Right atrium auricular region (tissue), 2 donors: ENCODE measurements around the gene RYR1. TPM values are rescaled to one million over a fixed set of nuclear protein-coding genes. Genes with fewer than 3 reads are reported as not detected.

Experiments used
- DNase-seq: peaks from one replicate; pipeline ENCODE4 v3.0.0-alpha.2; 2019; ENCODE audit warnings: low spot score
- H3K27ac ChIP-seq, 2 donors: fragments of 200-600 bp; sonication (generic); 1 replicate in 1 of 2; 2 replicates in 1 of 2; pipeline ENCODE4 v1.5.1; 2016 to 2019
- H3K27me3 ChIP-seq, 2 donors: fragments of 200-600 bp; sonication (generic); one replicate each; pipeline versions ENCODE4 v1.5.1 to v1.6.0; 2017 to 2019
- H3K36me3 ChIP-seq: fragments of 200-600 bp; sonication (generic); one replicate; pipeline ENCODE4 v1.5.1; 2016
- H3K4me1 ChIP-seq, 2 donors: fragments of 200-600 bp; sonication (generic); one replicate each; pipeline versions ENCODE4 v1.5.1 to v1.6.0; 2017 to 2019
- H3K4me3 ChIP-seq, 2 donors: fragments of 200-600 bp; sonication (generic); 1 replicate in 1 of 2; 2 replicates in 1 of 2; pipeline ENCODE4 v1.5.1; 2017 to 2019; ENCODE audit warnings: mild to moderate bottlenecking in 1 of 2, moderate library complexity in 1 of 2
- H3K9me3 ChIP-seq, 2 donors: fragments of 200-600 bp; sonication (generic); one replicate each; pipeline ENCODE4 v1.5.1; 2019
- total RNA-seq, 2 donors: library from RNA; depleted of rRNA; stranded (reverse); fragments of >200 nt; gene quantifications; one replicate each; pipeline ENCODE4 v1.1.0, GENCODE V29; 2016
- TF ChIP-seq, protein P1 (sequence below), 2 donors: fragments of 200-600 bp; sonication (generic); IDR thresholded peaks; one replicate each; pipeline ENCODE4 v1.5.1; 2019; ENCODE audit warnings: antibody characterized with exemption in 2 of 2

Gene RYR1
- total RNA-seq, 2 donors from 2014 or later = 0.33 to 1.7 TPM

DNA sequence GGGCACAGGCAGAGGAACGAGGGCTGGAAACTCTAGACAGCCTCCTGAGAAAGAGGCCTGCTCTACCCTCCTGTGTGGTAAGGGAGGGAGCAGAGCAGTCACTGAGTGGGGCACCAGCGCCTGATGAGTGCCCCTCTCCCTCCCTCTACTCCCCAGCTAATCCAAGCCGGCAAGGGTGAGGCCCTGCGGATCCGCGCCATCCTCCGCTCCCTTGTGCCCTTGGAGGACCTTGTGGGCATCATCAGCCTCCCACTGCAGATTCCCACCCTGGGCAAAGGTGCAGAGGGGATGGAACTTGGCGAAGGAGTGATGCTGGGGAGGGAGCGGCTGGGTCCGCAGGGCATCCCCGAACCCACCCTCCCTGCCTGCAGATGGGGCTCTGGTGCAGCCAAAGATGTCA is 67.0 kb downstream of the RYR1 start:
- Histone ChIP-seq H3K27ac (no peak overlapping the region), H3K4me1 (no peaks in the 10 kb centered on the region), H3K9me3 (no peaks in the 10 kb centered on the region), H3K36me3 (no peaks in the 10 kb centered on the region), H3K4me3 (no peak overlapping the region), H3K27me3 (no peaks in the 10 kb centered on the region)
- TF ChIP-seq, protein P1, sequence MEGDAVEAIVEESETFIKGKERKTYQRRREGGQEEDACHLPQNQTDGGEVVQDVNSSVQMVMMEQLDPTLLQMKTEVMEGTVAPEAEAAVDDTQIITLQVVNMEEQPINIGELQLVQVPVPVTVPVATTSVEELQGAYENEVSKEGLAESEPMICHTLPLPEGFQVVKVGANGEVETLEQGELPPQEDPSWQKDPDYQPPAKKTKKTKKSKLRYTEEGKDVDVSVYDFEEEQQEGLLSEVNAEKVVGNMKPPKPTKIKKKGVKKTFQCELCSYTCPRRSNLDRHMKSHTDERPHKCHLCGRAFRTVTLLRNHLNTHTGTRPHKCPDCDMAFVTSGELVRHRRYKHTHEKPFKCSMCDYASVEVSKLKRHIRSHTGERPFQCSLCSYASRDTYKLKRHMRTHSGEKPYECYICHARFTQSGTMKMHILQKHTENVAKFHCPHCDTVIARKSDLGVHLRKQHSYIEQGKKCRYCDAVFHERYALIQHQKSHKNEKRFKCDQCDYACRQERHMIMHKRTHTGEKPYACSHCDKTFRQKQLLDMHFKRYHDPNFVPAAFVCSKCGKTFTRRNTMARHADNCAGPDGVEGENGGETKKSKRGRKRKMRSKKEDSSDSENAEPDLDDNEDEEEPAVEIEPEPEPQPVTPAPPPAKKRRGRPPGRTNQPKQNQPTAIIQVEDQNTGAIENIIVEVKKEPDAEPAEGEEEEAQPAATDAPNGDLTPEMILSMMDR (IDR thresholded peaks at IDR 0.05) = no peak
- DNase-seq = no peak

DNA sequence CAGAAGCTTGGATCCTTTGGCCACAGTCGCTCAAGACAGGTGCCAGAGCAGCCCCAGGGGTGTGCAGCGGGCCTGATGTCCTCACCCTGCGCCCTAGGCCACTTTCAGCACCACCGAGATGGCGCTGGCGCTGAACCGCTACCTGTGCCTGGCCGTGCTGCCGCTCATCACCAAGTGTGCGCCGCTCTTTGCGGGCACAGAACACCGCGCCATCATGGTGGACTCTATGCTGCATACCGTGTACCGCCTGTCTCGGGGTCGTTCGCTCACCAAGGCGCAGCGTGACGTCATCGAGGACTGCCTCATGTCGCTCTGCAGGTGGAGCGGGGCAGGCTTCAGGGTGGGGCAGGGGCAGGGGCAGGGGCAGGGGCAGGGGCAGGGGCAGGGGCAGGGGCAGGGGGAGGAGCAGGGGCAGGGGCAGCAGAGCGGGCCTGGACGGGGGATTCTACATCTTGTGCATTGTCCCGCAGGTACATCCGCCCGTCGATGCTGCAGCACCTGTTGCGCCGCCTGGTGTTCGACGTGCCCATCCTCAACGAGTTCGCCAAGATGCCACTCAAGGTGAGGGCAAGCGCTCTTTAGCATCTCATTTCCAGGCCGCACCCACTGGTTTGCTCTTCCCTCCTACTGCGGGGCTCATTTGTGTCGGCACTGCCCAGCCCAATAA is 69.1 kb downstream of the RYR1 start:
- DNase-seq = no peak
- TF ChIP-seq, protein P1 (IDR thresholded peaks at IDR 0.05) = no peak
- Histone ChIP-seq H3K4me1 (no peaks in the 10 kb centered on the region), H3K4me3 (no peak overlapping the region), H3K27ac (no peak overlapping the region), H3K9me3 (no peaks in the 10 kb centered on the region), H3K36me3 (no peaks in the 10 kb centered on the region), H3K27me3 (no peaks in the 10 kb centered on the region)

GRCh38 chr19:38503077-38503410 is 69.6 kb downstream of the RYR1 start:
- H3K4me3 ChIP-seq = no peak overlapping the region
- no peaks in the 10 kb centered on the region for H3K4me1 ChIP-seq
- H3K27ac ChIP-seq = no peak overlapping the region
- H3K9me3 ChIP-seq = no peaks in the 10 kb centered on the region
- no peaks in the 10 kb centered on the region for H3K27me3 ChIP-seq
- no peaks in the 10 kb centered on the region for H3K36me3 ChIP-seq
- TF ChIP-seq, protein P1 (IDR thresholded peaks at IDR 0.05) = no peak
- no peak for DNase-seq

- H3K4me3 ChIP-seq = no peak overlapping the region
- no peaks in the 10 kb centered on the region for H3K9me3 ChIP-seq
- DNase-seq = no peak
- H3K4me1 ChIP-seq = no peaks in the 10 kb centered on the region
- no peaks in the 10 kb centered on the region for H3K36me3 ChIP-seq
- TF ChIP-seq, protein P1 (IDR thresholded peaks at IDR 0.05) = no peak
- H3K27ac ChIP-seq = no peak overlapping the region
- no peaks in the 10 kb centered on the region for H3K27me3 ChIP-seq
Observed at GRCh38 chr19:38505958-38506357, 72.5 kb downstream of the RYR1 start.

- Histone ChIP-seq H3K27ac (no peak overlapping the region), H3K4me3 (no peak overlapping the region), H3K36me3 (no peaks in the 10 kb centered on the region), H3K9me3 (no peaks in the 10 kb centered on the region), H3K4me1 (no peaks in the 10 kb centered on the region), H3K27me3 (no peaks in the 10 kb centered on the region)
- no peak for DNase-seq
- TF ChIP-seq, protein P1 (IDR thresholded peaks at IDR 0.05) = no peak
Observed at GRCh38 chr19:38506375-38506722, 72.9 kb downstream of the RYR1 start.
